ENCODE measurements around the gene PIP4P1. TPM values are rescaled to one million over a fixed set of nuclear protein-coding genes. Genes with fewer than 3 reads are reported as not detected.

The PIP4P1 gene
- total RNA-seq, result 17.4 and 27.3 TPM in 2 replicates

GRCh38 chr14:20461225-20462141 lies at the start of gene PIP4P1:
Gene PIP4P1, minus strand, starts transcription at chr14:20461434. Its CDS starts 109 bp downstream, at chr14:20461325.

GRCh38 chr14:20469242-20469889 lies 8.1 kb upstream of the PIP4P1 start, which contains the start of gene PNP:
Gene PNP, plus strand, starts transcription at chr14:20469406. Its CDS starts 119 bp downstream, at chr14:20469525.

GRCh38 chr14:20454516-20455354 lies 6.5 kb downstream of the PIP4P1 start, which contains the start of the genes APEX1 and OSGEP:
Gene APEX1, plus strand, starts transcription at chr14:20455226. Its CDS starts 420 bp downstream, at chr14:20455646.
Gene OSGEP, minus strand, starts transcription at chr14:20454812. Its CDS starts 129 bp downstream, at chr14:20454683.

GRCh38 chr14:20435582-20436362 lies 25.5 kb downstream of the PIP4P1 start, which contains the start of gene KLHL33:
Gene KLHL33, minus strand, starts transcription at chr14:20436166. Its CDS starts 355 bp downstream, at chr14:20435811.

DNA sequence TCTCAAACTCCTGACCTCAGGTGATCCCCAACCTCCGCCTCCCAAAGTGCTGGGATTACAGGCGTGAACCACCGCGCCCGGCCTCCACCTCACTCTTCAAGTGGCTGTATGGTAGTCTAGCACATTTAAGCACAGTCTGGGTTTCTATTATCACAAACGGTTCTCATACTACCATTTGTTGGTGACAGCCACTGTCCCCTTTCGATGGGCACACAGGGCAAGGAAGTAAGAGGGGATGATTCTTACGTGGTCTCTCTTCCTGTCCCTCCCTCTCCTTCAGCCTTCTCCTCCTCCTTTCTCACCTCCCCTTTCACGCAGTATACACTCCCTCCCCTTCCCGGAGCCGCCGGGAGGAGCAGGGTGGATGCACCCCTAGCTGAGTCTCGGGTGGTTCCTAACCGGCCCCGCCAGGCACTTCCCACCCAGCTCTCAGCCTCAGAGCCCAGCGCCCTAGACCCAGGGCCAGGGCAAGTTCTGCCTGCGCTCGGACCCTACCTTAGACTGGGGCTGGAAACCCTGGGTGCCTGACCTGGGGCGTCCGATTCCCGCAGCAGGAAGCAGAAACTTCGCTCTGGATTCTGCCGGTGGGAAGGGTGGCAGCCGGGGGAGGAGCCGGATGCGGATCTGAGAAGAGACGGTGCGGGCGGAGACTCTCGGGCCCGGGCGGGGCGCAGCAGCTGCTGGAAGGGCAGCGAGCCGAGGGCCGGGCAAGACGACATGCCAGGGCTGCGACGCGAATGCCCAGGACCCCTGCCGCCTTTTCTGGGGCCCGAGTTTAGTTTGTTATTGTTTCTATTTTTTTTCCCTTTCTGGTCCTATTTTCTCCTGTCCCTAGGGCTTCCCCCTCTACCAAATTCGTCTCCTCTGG lies 48.1 kb downstream of the PIP4P1 start, which contains the start of gene TEP1:
TEP1 (minus strand) TSS at position 626 of the 868 bp plus-strand sequence. CDS start 5,062 bp downstream, outside the sequence.

Other genes with a start within 250 kb of the PIP4P1 start
- gene OR11H6, start 237.7 kb downstream of the PIP4P1 start, total RNA-seq, result not detected in 2 replicates
- not detected in 2 replicates for gene OR11H7, start 232.5 kb downstream of the PIP4P1 start, total RNA-seq
- not detected in 2 replicates for gene OR11H4, start 222.1 kb downstream of the PIP4P1 start, total RNA-seq
- gene TTC5, start 155.5 kb downstream of the PIP4P1 start, total RNA-seq, result 8.9 and 23.0 TPM in 2 replicates
- gene CCNB1IP1, start 128.2 kb downstream of the PIP4P1 start, total RNA-seq, result 83.3 and 150 TPM in 2 replicates
- 9.9 and 10.7 TPM in 2 replicates for gene PARP2, start 117.8 kb downstream of the PIP4P1 start, total RNA-seq
- 13.0 and 29.0 TPM in 2 replicates for gene TEP1, start 47.9 kb downstream of the PIP4P1 start, total RNA-seq
- gene KLHL33, start 25.3 kb downstream of the PIP4P1 start, total RNA-seq, result not detected in 2 replicates
- 15.0 and 17.6 TPM in 2 replicates for gene OSGEP, start 6.6 kb downstream of the PIP4P1 start, total RNA-seq
- gene APEX1, start 6.2 kb downstream of the PIP4P1 start, total RNA-seq, result 64.9 and 86.6 TPM in 2 replicates
- gene PNP, start 8.0 kb upstream of the PIP4P1 start, total RNA-seq, result 40.6 and 84.1 TPM in 2 replicates
- gene RNASE10, start 44.1 kb upstream of the PIP4P1 start, total RNA-seq, result not detected in 2 replicates
- not detected in 2 replicates for gene RNASE9, start 99.6 kb upstream of the PIP4P1 start, total RNA-seq
- not detected in 2 replicates for gene RNASE11, start 126.6 kb upstream of the PIP4P1 start, total RNA-seq
- not detected in 2 replicates for gene RNASE12, start 129.9 kb upstream of the PIP4P1 start, total RNA-seq
- gene OR6S1, start 180.3 kb upstream of the PIP4P1 start, total RNA-seq, result not detected in 2 replicates
- 3.8 and 7.4 TPM in 2 replicates for gene RNASE4, start 223.1 kb upstream of the PIP4P1 start, total RNA-seq
- gene ANG, start 227.3 kb upstream of the PIP4P1 start, total RNA-seq, result 1.7 and 2.6 TPM in 2 replicates

Measured in nasal cavity respiratory epithelium epithelial cell of viscerocranial mucosa (primary cell).